Osteoblast (primary cell): ENCODE measurements around the gene SMIM30. TPM values are rescaled to one million over a fixed set of nuclear protein-coding genes. Genes with fewer than 3 reads are reported as not detected.

Source experiments
- DNase-seq: peaks from one replicate; pipeline ENCODE4 v3.0.0; 2011; ENCODE audit warnings: low spot score, mixed read lengths; ENCODE audit not compliant: insufficient read length; ENCODE audit errors: missing footprints
- H2AFZ ChIP-seq: 2 replicates; pipeline ENCODE4 v1.6.0; 2011; ENCODE audit warnings: mild to moderate bottlenecking, low read length
- H3K27ac ChIP-seq: 2 replicates; pipeline ENCODE4 v1.5.1; 2011; ENCODE audit warnings: mild to moderate bottlenecking, low read depth, low read length, moderate library complexity
- H3K27me3 ChIP-seq: 2 replicates; pipeline ENCODE4 v1.6.0; 2012; ENCODE audit warnings: mild to moderate bottlenecking, control low read depth, inconsistent platforms, low read length, moderate library complexity; ENCODE audit not compliant: insufficient read depth
- H3K36me3 ChIP-seq: 2 replicates; pipeline ENCODE4 v1.5.1; 2011; ENCODE audit warnings: mild to moderate bottlenecking, low read length, control low read depth, moderate library complexity; ENCODE audit not compliant: insufficient read depth
- H3K4me1 ChIP-seq: 2 replicates; pipeline ENCODE4 v1.5.1; 2011; ENCODE audit warnings: mild to moderate bottlenecking, low read length, control low read depth, moderate library complexity; ENCODE audit not compliant: insufficient read depth
- H3K4me2 ChIP-seq: 2 replicates; pipeline ENCODE4 v1.6.0; 2011; ENCODE audit warnings: mild to moderate bottlenecking, low read length; ENCODE audit not compliant: insufficient read depth
- H3K4me3 ChIP-seq: fragments of 200-600 bp; sonication (generic); 3 replicates; pipeline ENCODE4 v1.5.1; 2012; ENCODE audit warnings: mild to moderate bottlenecking, low read length, inconsistent platforms; ENCODE audit not compliant: insufficient read depth
- H3K79me2 ChIP-seq: 2 replicates; pipeline ENCODE4 v1.6.0; 2012; ENCODE audit warnings: mild to moderate bottlenecking, low read length, control low read depth, inconsistent platforms; ENCODE audit not compliant: insufficient read depth
- H3K9me3 ChIP-seq: 2 replicates; pipeline ENCODE4 v1.5.1; 2011; ENCODE audit warnings: low read depth, low read length, control low read depth
- H4K20me1 ChIP-seq: 2 replicates; pipeline ENCODE4 v1.6.0; 2012; ENCODE audit warnings: mild to moderate bottlenecking, low read length, control low read depth; ENCODE audit not compliant: insufficient read depth
- CTCF ChIP-seq: IDR thresholded peaks from 2 replicates; pipeline ENCODE4 v1.5.1; 2011; ENCODE audit warnings: mild to moderate bottlenecking, low read depth, low read length, moderate library complexity; ENCODE audit errors: extremely low read depth
- total RNA-seq: library from RNA; depleted of rRNA; stranded (reverse); fragments of >200 nt; gene quantifications from 2 replicates; pipeline ENCODE4 v1.2.3, GENCODE V29; 2012

SMIM30 gene
- total RNA-seq, 1 donor, result 42.3 TPM

GRCh38 chr7:113086431-113086888 lies 31.9 kb downstream of the SMIM30 start, which contains the start of gene GPR85:
Gene GPR85, minus strand, starts transcription at chr7:113086827. Its CDS starts 2,106 bp downstream, at chr7:113084721.
- Histone ChIP-seq H3K27ac (peak within 1 kb of the TSS; percentile 97), H3K36me3 (no peaks in the 10 kb centered on the region), H3K4me3 (peak within 1 kb of the TSS; percentile 76), H3K4me2 (peak within 1 kb of the TSS; percentile 93), H2AFZ (peak within 1 kb of the TSS; percentile 96), H3K79me2 (no peaks in the 10 kb centered on the region), H3K27me3 (no peaks in the 10 kb centered on the region), H3K4me1 (peaks cover 13% of the 10 kb centered on the region), H3K9me3 (no peaks in the 10 kb centered on the region), H4K20me1 (no peaks in the 10 kb centered on the region)
- peak; percentile 93 for DNase-seq
- TF ChIP-seq CTCF, result no peak

DNA sequence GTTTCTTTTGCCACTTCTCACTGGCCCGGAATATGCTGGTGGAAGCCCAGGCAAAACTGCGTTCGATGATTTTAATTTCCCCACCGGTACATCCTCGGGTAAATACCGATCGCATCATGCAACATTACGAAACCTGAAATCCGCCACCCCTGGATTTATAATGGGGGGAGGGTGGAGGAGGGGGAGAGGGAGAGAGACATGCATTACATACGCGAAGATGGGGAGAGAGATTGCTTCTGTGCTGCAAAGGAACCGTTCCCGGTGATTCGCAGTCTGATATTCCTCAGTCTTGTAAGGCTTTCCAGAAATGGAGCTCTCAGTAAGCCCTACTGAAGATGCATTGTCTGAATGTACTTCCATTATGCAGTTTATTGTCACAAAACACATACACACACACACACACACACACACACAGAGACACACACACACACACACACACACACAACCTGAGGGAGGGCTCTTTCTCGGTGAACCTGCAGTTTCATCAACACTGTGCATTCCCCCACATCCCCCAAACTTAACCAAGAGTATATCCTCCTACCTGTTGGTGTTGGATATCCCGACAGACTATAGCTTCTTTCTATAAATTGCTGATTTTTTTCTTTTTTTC lies 32.5 kb downstream of the SMIM30 start:
- H3K79me2 ChIP-seq, result no peaks in the 10 kb centered on the region
- H3K9me3 ChIP-seq, result no peaks in the 10 kb centered on the region
- peak; percentile 63 for DNase-seq
- no peaks in the 10 kb centered on the region for H3K36me3 ChIP-seq
- no peak for TF ChIP-seq CTCF
- H3K4me3 ChIP-seq, result peak overlapping the region; percentile 76
- no peaks in the 10 kb centered on the region for H3K27me3 ChIP-seq
- peak overlapping the region; percentile 97 for H3K27ac ChIP-seq
- no peaks in the 10 kb centered on the region for H4K20me1 ChIP-seq
- peak overlapping the region; percentile 93 for H3K4me2 ChIP-seq
- H2AFZ ChIP-seq, result peak overlapping the region; percentile 96
- H3K4me1 ChIP-seq, result peaks cover 13% of the 10 kb centered on the region

- Histone ChIP-seq H2AFZ (no peak overlapping the region), H3K36me3 (no peaks in the 10 kb centered on the region), H3K27ac (no peak overlapping the region), H3K4me1 (peaks cover 13% of the 10 kb centered on the region), H3K4me3 (no peak overlapping the region), H3K4me2 (no peak overlapping the region), H3K79me2 (no peaks in the 10 kb centered on the region), H3K27me3 (no peaks in the 10 kb centered on the region), H4K20me1 (no peaks in the 10 kb centered on the region), H3K9me3 (no peaks in the 10 kb centered on the region)
- no peak for TF ChIP-seq CTCF
- DNase-seq, result peak; percentile 70
These were observed 33.7 kb downstream of the SMIM30 start for GRCh38 chr7:113084496-113085172.

DNA sequence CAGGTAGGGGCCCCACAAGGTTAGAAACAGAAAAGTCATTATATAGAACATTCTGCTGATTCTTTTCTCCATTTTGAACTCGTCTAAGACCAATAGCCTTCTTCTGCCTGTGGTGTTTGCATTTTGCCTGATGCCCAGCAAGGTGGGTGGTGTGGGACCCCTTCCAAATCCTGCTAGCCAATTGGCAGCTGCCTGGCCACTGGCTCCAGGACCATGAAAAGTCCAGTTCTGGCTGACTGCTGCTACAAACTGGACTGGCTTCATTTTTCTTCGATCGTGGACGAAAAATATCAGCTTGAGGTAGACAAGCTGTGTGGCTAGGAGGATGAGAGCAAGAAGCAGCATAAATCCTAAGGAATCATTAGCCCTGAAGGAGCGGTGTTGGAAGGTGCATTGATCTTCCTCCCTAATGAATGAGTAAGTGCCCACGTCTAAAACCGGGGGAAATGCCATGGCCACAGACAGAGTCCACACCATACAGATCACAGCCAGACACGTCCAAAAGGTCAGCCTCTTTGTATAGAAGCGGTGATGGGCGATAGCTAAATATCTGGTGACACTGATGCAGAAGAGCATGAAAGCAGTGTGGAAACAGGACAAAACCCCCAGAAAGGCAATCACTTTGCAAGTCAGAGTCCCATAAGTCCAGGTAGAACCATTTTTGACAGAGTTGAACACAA lies 34.4 kb downstream of the SMIM30 start:
- H2AFZ ChIP-seq, result peak overlapping the region; percentile 53
- peaks cover 13% of the 10 kb centered on the region for H3K4me1 ChIP-seq
- no peak for TF ChIP-seq CTCF
- H3K4me3 ChIP-seq, result no peak overlapping the region
- no peaks in the 10 kb centered on the region for H3K27me3 ChIP-seq
- no peaks in the 10 kb centered on the region for H3K9me3 ChIP-seq
- H3K4me2 ChIP-seq, result no peak overlapping the region
- no peaks in the 10 kb centered on the region for H4K20me1 ChIP-seq
- H3K27ac ChIP-seq, result no peak overlapping the region
- DNase-seq, result no peak
- H3K36me3 ChIP-seq, result no peaks in the 10 kb centered on the region
- H3K79me2 ChIP-seq, result no peaks in the 10 kb centered on the region
